ENCODE measurements around the gene GABARAPL1. TPM values are rescaled to one million over a fixed set of nuclear protein-coding genes. Genes with fewer than 3 reads are reported as not detected.
A peak's percentile ranks its signal among the peaks of the same experiment; 100 is the strongest.

Gene GABARAPL1
- total RNA-seq, 6 donors from 2014 or later = 88.9 to 114 (median 97.9) TPM

DNA sequence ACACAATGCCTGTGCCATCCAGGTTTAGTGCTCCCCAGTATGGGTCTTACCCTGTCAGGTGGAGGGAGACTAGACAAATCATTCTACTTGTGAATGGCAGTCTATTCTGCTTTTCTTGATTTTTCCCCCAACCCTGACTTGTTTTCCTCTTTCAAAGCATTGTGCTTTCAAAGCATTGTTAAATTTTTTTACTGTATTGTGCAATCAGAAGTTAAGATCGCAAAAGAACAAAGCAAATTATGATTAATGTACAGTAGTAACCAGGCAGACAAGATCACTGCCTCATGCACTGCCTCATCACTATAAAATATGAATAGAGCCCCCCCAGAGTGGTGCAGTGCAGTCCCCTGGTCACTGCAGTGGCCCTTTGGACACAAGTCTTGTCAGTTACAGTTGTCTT, 14.1 kb downstream of the GABARAPL1 start:
- no peak overlapping the region for H3K27ac ChIP-seq
- H3K36me3 ChIP-seq = peaks cover 23 to 29% (median 26%) of the 10 kb centered on the region in 4 donors
- H3K27me3 ChIP-seq = no peaks in the 10 kb centered on the region
- H3K9me3 ChIP-seq = no peaks in the 10 kb centered on the region
- ATAC-seq (ENCODE audit: low FRiP score in 2 of 2) (no peak), DNase-seq (no peak)
- WGBS, 2 donors = 46 to 50% methylated on average over 1 of the region's 1 CpG
- H3K4me1 ChIP-seq = no peaks in the 10 kb centered on the region
- TF ChIP-seq EP300 (IDR thresholded peaks at IDR 0.05) (no peak), POLR2AphosphoS5 (IDR thresholded peaks at IDR 0.05) (no peak), POLR2A (IDR thresholded peaks at IDR 0.05) (no peak)
- TF ChIP-seq, protein P1, sequence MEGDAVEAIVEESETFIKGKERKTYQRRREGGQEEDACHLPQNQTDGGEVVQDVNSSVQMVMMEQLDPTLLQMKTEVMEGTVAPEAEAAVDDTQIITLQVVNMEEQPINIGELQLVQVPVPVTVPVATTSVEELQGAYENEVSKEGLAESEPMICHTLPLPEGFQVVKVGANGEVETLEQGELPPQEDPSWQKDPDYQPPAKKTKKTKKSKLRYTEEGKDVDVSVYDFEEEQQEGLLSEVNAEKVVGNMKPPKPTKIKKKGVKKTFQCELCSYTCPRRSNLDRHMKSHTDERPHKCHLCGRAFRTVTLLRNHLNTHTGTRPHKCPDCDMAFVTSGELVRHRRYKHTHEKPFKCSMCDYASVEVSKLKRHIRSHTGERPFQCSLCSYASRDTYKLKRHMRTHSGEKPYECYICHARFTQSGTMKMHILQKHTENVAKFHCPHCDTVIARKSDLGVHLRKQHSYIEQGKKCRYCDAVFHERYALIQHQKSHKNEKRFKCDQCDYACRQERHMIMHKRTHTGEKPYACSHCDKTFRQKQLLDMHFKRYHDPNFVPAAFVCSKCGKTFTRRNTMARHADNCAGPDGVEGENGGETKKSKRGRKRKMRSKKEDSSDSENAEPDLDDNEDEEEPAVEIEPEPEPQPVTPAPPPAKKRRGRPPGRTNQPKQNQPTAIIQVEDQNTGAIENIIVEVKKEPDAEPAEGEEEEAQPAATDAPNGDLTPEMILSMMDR (IDR thresholded peaks at IDR 0.05) = no peak
- H3K4me3 ChIP-seq = no peak overlapping the region

DNA sequence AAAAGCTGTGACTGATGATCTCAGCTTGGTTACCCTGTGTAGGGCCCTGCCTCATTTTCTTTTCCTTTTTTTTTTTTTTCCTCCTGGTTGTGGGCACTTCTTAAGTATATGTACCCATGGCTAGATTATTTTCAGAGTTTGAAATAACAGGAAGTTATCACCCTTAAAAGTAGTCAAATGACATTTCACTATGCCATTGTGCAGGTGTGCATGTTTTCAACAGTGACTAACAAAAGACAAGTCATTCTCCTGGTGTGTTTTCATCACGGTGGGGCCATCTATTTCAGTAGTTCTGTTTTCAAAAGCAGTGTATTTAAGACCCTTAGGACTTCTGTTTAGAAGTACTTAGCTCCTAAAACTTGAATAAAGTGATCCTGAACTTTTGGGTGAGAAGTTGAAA, 15.0 kb downstream of the GABARAPL1 start:
- H3K36me3 ChIP-seq = peaks cover 15 to 20% (median 17%) of the 10 kb centered on the region in 4 donors
- no peaks in the 10 kb centered on the region for H3K9me3 ChIP-seq
- H3K4me1 ChIP-seq = no peaks in the 10 kb centered on the region
- no peak for TF ChIP-seq POLR2AphosphoS5 (IDR thresholded peaks at IDR 0.05)
- TF ChIP-seq, protein P1 (IDR thresholded peaks at IDR 0.05) = no peak
- ATAC-seq (ENCODE audit: low FRiP score in 2 of 2) (peak in 1 of 2 donors; percentile 46), DNase-seq (no peak)
- WGBS, 2 donors = 78 to 82% methylated on average over 1 of the region's 1 CpG
- H3K27me3 ChIP-seq = no peaks in the 10 kb centered on the region
- H3K27ac ChIP-seq = no peak overlapping the region
- no peak overlapping the region for H3K4me3 ChIP-seq

DNA sequence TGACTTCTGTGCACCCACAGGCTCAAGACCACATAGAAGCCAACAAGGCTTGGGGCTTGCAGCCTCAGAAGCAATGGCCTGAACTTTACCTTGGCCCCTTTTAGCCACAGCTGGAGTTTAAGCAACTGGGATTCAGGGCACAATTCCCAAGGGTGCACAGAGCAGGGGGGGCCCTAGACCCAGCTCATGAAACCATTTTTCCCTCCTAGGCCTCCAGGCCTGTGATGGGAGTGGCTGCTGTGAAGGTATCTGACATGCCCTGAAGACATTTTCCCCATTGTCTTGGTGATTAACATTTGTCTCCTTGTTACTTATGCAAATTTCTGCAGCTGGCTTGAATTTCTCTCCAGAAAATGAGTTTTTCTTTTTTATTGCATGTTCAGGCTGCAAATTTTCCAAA, 21.9 kb downstream of the GABARAPL1 start:
- Histone ChIP-seq H3K4me1 (peaks cover 0 to 17% (median 10%) of the 10 kb centered on the region in 4 donors), H3K9me3 (peaks cover 0 to 12% (median 4%) of the 10 kb centered on the region in 4 donors), H3K36me3 (no peaks in the 10 kb centered on the region), H3K27ac (no peak overlapping the region), H3K4me3 (no peak overlapping the region), H3K27me3 (no peaks in the 10 kb centered on the region)
- DNase-seq (no peak), ATAC-seq (ENCODE audit: low FRiP score in 2 of 2) (no peak)
- TF ChIP-seq, protein P1 (IDR thresholded peaks at IDR 0.05) = no peak
- TF ChIP-seq EP300 (IDR thresholded peaks at IDR 0.05) (no peak), POLR2A (IDR thresholded peaks at IDR 0.05) (no peak), POLR2AphosphoS5 (IDR thresholded peaks at IDR 0.05) (no peak)

DNA sequence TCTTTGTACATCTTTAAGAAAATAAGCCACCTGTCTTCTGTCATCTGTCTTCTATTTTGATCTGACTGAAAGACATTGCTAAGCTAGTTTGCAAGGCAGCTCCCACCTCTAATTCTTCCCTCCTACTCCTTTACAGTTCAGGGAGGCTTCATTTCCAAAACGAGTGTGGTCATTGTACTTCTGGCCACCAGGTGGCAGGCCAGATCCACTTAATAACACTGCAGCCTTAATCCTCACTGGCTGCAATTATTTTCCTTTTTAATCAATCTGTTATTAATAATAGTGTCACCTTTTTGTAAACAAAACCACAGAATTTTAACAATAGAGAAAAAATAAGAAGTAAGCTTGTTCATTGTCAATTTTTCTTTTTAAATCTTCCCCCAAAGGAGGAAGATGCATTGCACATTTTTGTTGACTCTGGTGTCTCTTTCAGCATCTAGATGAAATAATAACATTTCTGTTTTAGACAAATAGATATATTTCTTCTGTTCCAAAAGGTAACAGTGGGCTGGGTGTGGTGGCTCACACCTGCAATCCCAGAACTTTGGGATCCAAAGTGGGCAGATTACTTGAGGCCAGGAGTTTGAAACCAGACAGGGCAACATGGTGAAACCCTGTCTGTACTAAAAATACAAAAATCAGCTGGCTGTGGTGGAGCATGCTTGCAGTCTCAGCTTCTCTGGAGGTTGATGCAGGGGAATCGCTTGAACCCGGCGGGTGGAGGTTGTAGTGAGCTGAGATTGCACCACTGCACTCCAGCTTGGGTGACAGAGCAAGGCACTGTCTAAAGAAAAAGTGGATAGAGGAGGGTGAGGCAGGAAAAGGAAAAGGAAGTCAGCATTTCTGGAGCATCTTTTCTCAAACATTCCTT, 23.3 kb downstream of the GABARAPL1 start:
- 34 to 36% methylated on average over 4 of the region's 4 CpGs for WGBS, 2 donors
- ATAC-seq (ENCODE audit: low FRiP score in 2 of 2) (peak; percentile 77 to 88), DNase-seq (peak in 1 of 2 donors; percentile 40)
- no peaks in the 10 kb centered on the region for H3K27me3 ChIP-seq
- H3K4me1 ChIP-seq = peaks cover 0 to 17% (median 10%) of the 10 kb centered on the region in 4 donors
- H3K36me3 ChIP-seq = no peaks in the 10 kb centered on the region
- peaks cover 0 to 12% (median 4%) of the 10 kb centered on the region in 4 donors for H3K9me3 ChIP-seq
- TF ChIP-seq POLR2AphosphoS5 (IDR thresholded peaks at IDR 0.05) (no peak), EP300 (IDR thresholded peaks at IDR 0.05) (no peak), POLR2A (IDR thresholded peaks at IDR 0.05) (no peak)
- TF ChIP-seq, protein P1 (IDR thresholded peaks at IDR 0.05) = peak; percentile 78 to 91 (median 85)
- peak overlapping the region in 3 of 4 donors; percentile 2 to 50 (median 37) for H3K27ac ChIP-seq
- H3K4me3 ChIP-seq = no peak overlapping the region
